Right atrium auricular region (tissue), 2 donors: ENCODE results near the gene KIAA2012. TPM values are rescaled to one million over a fixed set of nuclear protein-coding genes. Genes with fewer than 3 reads are reported as not detected.

ENCODE experiments used
- DNase-seq: peaks from one replicate; pipeline ENCODE4 v3.0.0-alpha.2; 2019; ENCODE audit warnings: low spot score
- H3K27ac ChIP-seq, 2 donors: fragments of 200-600 bp; sonication (generic); 1 replicate in 1 of 2; 2 replicates in 1 of 2; pipeline ENCODE4 v1.5.1; 2016 to 2019
- H3K27me3 ChIP-seq, 2 donors: fragments of 200-600 bp; sonication (generic); one replicate each; pipeline versions ENCODE4 v1.5.1 to v1.6.0; 2017 to 2019
- H3K36me3 ChIP-seq: fragments of 200-600 bp; sonication (generic); one replicate; pipeline ENCODE4 v1.5.1; 2016
- H3K4me1 ChIP-seq, 2 donors: fragments of 200-600 bp; sonication (generic); one replicate each; pipeline versions ENCODE4 v1.5.1 to v1.6.0; 2017 to 2019
- H3K4me3 ChIP-seq, 2 donors: fragments of 200-600 bp; sonication (generic); 1 replicate in 1 of 2; 2 replicates in 1 of 2; pipeline ENCODE4 v1.5.1; 2017 to 2019; ENCODE audit warnings: mild to moderate bottlenecking in 1 of 2, moderate library complexity in 1 of 2
- H3K9me3 ChIP-seq, 2 donors: fragments of 200-600 bp; sonication (generic); one replicate each; pipeline ENCODE4 v1.5.1; 2019
- total RNA-seq, 2 donors: library from RNA; depleted of rRNA; stranded (reverse); fragments of >200 nt; gene quantifications; one replicate each; pipeline ENCODE4 v1.1.0, GENCODE V29; 2016
- TF ChIP-seq, protein P1 (sequence below), 2 donors: fragments of 200-600 bp; sonication (generic); IDR thresholded peaks; one replicate each; pipeline ENCODE4 v1.5.1; 2019; ENCODE audit warnings: antibody characterized with exemption in 2 of 2

Gene KIAA2012
- not detected for total RNA-seq

DNA sequence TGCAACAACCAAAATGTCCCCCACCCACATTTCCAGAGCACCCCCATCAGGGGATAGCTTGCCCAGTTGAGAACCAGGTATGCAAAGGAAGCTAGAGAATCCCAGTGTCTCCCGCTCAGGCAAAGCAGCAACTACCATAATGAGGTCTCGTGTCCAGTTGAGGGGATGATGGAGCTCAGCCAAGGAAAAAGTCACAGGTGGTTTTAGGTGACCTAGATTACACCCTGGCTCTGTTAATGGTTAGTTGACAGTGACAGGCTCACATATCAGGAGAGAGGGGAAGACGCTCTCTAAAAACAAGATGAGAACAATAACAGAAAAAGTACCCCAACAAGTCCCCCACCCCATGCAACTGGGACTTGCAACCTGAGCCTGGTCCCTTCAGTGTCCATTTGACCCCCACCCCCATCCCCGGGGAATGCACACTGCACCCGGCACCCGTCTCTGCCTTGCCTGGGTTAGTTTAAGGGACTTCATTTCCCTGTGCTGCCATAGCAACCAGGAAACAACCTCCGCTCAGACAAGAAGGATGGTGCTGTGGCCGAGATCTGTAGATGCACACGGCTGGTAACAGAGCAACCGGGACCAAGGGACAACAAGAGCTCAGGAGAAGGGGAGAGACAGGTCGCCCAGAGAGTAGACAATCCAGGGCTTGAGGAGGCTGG, at the start of gene KIAA2012:
TSS of gene KIAA2012 (plus strand) at position 519 of the 665 bp plus-strand sequence. CDS start 373 bp downstream, outside the sequence.
- no peaks in the 10 kb centered on the region for H3K36me3 ChIP-seq
- TF ChIP-seq, protein P1, sequence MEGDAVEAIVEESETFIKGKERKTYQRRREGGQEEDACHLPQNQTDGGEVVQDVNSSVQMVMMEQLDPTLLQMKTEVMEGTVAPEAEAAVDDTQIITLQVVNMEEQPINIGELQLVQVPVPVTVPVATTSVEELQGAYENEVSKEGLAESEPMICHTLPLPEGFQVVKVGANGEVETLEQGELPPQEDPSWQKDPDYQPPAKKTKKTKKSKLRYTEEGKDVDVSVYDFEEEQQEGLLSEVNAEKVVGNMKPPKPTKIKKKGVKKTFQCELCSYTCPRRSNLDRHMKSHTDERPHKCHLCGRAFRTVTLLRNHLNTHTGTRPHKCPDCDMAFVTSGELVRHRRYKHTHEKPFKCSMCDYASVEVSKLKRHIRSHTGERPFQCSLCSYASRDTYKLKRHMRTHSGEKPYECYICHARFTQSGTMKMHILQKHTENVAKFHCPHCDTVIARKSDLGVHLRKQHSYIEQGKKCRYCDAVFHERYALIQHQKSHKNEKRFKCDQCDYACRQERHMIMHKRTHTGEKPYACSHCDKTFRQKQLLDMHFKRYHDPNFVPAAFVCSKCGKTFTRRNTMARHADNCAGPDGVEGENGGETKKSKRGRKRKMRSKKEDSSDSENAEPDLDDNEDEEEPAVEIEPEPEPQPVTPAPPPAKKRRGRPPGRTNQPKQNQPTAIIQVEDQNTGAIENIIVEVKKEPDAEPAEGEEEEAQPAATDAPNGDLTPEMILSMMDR (IDR thresholded peaks at IDR 0.05): no peak
- H3K27ac ChIP-seq: no peak within 1 kb of the TSS
- H3K4me3 ChIP-seq: no peak within 1 kb of the TSS
- H3K4me1 ChIP-seq: no peaks in the 10 kb centered on the region
- no peaks in the 10 kb centered on the region for H3K27me3 ChIP-seq
- H3K9me3 ChIP-seq: no peaks in the 10 kb centered on the region
- no peak for DNase-seq

DNA sequence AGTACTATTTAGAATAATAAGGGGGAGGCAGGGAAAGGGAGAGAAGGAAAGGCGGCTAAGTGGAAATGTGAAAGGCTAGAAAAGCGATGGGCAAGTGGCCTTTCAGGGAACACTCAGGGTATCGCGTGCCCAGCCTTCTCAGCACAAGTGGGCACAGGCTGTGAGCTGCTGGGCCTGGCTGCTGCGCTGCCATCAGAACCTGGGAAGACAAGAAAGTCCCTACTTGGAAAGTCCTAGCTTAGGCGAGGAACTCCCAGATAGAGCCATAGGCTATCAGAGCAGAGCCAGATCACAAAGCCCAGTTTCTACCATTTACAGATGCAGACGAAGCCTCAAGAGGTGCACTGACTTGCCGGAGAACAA, 49.2 kb upstream of the KIAA2012 start:
- TF ChIP-seq, protein P1 (IDR thresholded peaks at IDR 0.05): no peak

DNA sequence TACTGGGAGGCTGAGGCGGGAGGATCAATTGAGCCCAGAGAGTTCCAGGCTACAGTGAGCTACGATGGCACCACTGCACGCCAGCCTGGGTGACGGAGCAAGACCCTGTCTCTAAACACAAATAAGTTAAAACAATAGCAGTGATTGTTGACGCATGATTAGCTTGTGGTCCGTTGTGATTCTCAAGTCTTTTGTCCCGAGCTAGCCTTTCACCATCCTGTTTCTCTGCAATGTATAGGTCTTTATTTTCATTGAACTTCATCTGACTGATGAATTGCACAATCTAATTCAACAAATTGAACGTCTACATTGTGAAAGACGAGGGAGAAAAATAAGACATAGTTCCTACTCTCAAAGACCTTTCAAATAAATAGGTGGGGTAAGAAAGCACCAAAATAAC, 48.2 kb upstream of the KIAA2012 start:
- H3K4me3 ChIP-seq: no peak overlapping the region
- DNase-seq: no peak
- peaks cover 0 to 16% of the 10 kb centered on the region in 2 donors for H3K4me1 ChIP-seq
- H3K27ac ChIP-seq: no peak overlapping the region
- H3K36me3 ChIP-seq: no peaks in the 10 kb centered on the region
- H3K27me3 ChIP-seq: no peaks in the 10 kb centered on the region
- TF ChIP-seq, protein P1 (IDR thresholded peaks at IDR 0.05): no peak
- H3K9me3 ChIP-seq: no peaks in the 10 kb centered on the region

More for the DNA sequence above, 49.2 kb upstream of the KIAA2012 start:
- H3K36me3 ChIP-seq: no peaks in the 10 kb centered on the region
- no peaks in the 10 kb centered on the region for H3K27me3 ChIP-seq
- H3K9me3 ChIP-seq: no peaks in the 10 kb centered on the region
- H3K4me1 ChIP-seq: peaks cover 0 to 21% of the 10 kb centered on the region in 2 donors
- DNase-seq: no peak
- H3K4me3 ChIP-seq: no peak overlapping the region
- H3K27ac ChIP-seq: no peak overlapping the region

DNA sequence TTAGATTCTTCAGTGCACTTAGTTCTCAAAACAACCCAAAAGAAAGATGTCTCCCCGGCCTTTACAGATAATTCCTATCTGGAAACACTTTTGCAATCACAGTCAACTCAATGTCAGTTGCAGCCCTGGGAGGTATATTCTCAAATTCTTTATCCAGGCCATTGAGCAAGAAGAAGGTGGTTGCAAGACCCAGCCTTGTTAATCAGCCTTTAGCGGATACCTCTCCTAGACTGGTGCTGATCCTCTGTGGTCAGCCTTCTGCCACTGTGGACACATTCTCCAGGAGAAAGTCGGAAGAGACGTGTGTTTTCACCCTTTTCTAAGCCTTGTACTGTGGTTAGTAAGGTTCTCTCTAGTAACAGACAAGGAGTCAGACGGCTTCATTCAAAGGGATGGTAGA, 47.2 kb upstream of the KIAA2012 start:
- H3K27ac ChIP-seq: no peak overlapping the region
- peaks cover 0 to 12% of the 10 kb centered on the region in 2 donors for H3K4me1 ChIP-seq
- no peak for DNase-seq
- H3K4me3 ChIP-seq: no peak overlapping the region
- H3K36me3 ChIP-seq: no peaks in the 10 kb centered on the region
- TF ChIP-seq, protein P1 (IDR thresholded peaks at IDR 0.05): no peak
- H3K9me3 ChIP-seq: no peaks in the 10 kb centered on the region
- no peaks in the 10 kb centered on the region for H3K27me3 ChIP-seq

DNA sequence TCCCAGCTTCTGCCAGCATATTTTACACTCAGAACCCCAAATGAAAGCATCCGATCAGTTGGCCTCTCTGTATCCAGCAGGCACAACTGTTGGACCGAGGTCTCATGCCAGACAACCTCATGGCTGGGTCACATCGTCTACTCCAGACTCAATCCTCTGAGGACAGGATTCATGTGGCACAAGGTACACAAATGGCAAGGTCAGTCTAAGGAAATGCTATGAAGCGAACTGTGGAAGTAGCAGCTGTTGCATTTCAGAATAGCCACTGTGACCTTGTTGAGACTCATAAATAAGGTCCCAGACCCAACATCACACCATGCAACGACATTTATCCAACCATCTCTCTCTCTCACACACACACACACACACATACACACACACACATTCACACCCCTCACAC, 46.5 kb upstream of the KIAA2012 start:
- no peak overlapping the region for H3K27ac ChIP-seq
- TF ChIP-seq, protein P1 (IDR thresholded peaks at IDR 0.05): no peak

DNA sequence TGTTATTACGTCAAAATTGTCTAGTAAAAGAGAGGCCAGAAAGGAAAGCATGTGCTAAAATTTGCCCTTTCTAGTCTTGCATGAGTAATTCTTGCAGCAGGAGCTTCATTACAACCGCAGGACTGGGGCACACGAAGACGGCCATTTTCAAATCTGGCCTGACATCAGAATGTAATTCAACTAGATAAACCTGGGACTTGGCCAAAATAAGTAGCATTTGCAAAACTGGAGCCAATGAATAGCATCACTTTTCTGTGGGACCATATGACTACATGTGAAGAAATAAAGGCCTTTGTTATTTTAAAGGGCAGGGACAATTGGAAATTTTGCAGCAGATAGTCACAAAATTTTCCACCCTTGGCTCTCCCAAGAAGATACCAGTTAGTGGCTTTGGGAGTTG, 42.4 kb upstream of the KIAA2012 start:
- DNase-seq: no peak
- Histone ChIP-seq H3K27ac (peak overlapping the region in 1 of 2 donors; percentile 10), H3K27me3 (no peaks in the 10 kb centered on the region), H3K4me3 (no peak overlapping the region), H3K4me1 (peaks cover 0 to 22% of the 10 kb centered on the region in 2 donors), H3K9me3 (no peaks in the 10 kb centered on the region), H3K36me3 (no peaks in the 10 kb centered on the region)
- TF ChIP-seq, protein P1 (IDR thresholded peaks at IDR 0.05): no peak

More for the DNA sequence above, 46.5 kb upstream of the KIAA2012 start:
- no peaks in the 10 kb centered on the region for H3K27me3 ChIP-seq
- no peak for DNase-seq
- H3K36me3 ChIP-seq: no peaks in the 10 kb centered on the region
- no peak overlapping the region for H3K4me3 ChIP-seq
- peaks cover 0 to 12% of the 10 kb centered on the region in 2 donors for H3K4me1 ChIP-seq
- H3K9me3 ChIP-seq: no peaks in the 10 kb centered on the region
